WERI-Rb-1 (cell line): Measurements from ENCODE around the gene ZNF609.

Experiments
- DNase-seq: peaks from one replicate; pipeline ENCODE4 v3.0.0-alpha.2; 2020
- H3K27ac ChIP-seq: fragments of 250-450 bp; sonication (Bioruptor Pico); 2 replicates; pipeline ENCODE4 v1.5.1; 2020; ENCODE audit warnings: mild to moderate bottlenecking, moderate library complexity
- H3K27me3 ChIP-seq: fragments of 250-450 bp; sonication (Bioruptor Pico); 2 replicates; pipeline ENCODE4 v1.5.1; 2021; ENCODE audit warnings: mild to moderate bottlenecking, low read depth, moderate library complexity; ENCODE audit not compliant: insufficient read depth, severe bottlenecking
- H3K36me3 ChIP-seq: fragments of 250-450 bp; sonication (Bioruptor Pico); 2 replicates; pipeline ENCODE4 v1.5.1; 2020; ENCODE audit warnings: mild to moderate bottlenecking, moderate library complexity
- H3K4me3 ChIP-seq: 2 replicates; pipeline ENCODE4 v1.5.1; 2011; ENCODE audit warnings: low read depth, mild to moderate bottlenecking, control low read depth, low read length
- H3K9me3 ChIP-seq: fragments of 250-450 bp; sonication (Bioruptor Pico); 2 replicates; pipeline ENCODE4 v1.5.1; 2021; ENCODE audit warnings: mild to moderate bottlenecking, moderate library complexity; ENCODE audit not compliant: severe bottlenecking
- CTCF ChIP-seq: IDR thresholded peaks from 2 replicates; pipeline ENCODE4 v1.5.1; 2011; ENCODE audit warnings: low read depth, mild to moderate bottlenecking, control low read depth, inconsistent platforms, low read length

Gene ZNF609

DNA sequence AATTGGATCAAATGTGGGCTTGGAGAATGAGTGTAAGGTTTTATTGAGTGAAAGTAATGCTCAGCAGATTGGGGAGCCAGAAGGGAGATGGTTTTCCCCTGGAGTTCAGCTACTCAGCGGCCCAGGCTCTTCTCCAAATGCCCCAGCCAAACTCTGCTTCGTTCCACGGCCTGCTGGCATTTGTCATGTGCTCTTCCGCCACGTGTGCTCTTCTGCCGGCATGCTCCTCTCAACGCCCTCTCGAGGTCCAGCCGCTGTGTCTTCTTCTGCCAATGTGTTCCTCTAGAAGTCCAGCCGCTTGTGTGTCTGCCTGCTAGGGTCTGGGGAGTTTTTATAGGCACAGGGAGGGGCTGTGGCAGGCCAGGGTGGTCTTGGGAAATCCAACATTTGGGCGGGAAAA is 158.2 kb downstream of the ZNF609 start:
- no peak overlapping the region for H3K4me3 ChIP-seq
- no peak overlapping the region for H3K27ac ChIP-seq
- no peaks in the 10 kb centered on the region for H3K9me3 ChIP-seq
- no peak for TF ChIP-seq CTCF
- no peak for DNase-seq
- peaks cover 11% of the 10 kb centered on the region for H3K36me3 ChIP-seq
- H3K27me3 ChIP-seq, result no peaks in the 10 kb centered on the region

GRCh38 chr15:64619880-64620839 is 159.8 kb downstream of the ZNF609 start:
- no peak overlapping the region for H3K27ac ChIP-seq
- no peak for TF ChIP-seq CTCF
- no peaks in the 10 kb centered on the region for H3K9me3 ChIP-seq
- no peak overlapping the region for H3K4me3 ChIP-seq
- H3K27me3 ChIP-seq, result no peaks in the 10 kb centered on the region
- H3K36me3 ChIP-seq, result peaks cover 25% of the 10 kb centered on the region
- DNase-seq, result no peak

- peaks cover 28% of the 10 kb centered on the region for H3K36me3 ChIP-seq
- DNase-seq, result no peak
- H3K27ac ChIP-seq, result no peak overlapping the region
- TF ChIP-seq CTCF, result no peak
- H3K9me3 ChIP-seq, result no peaks in the 10 kb centered on the region
- H3K4me3 ChIP-seq, result no peak overlapping the region
- no peaks in the 10 kb centered on the region for H3K27me3 ChIP-seq
Measured at GRCh38 chr15:64621056-64621455, 160.7 kb downstream of the ZNF609 start.

DNA sequence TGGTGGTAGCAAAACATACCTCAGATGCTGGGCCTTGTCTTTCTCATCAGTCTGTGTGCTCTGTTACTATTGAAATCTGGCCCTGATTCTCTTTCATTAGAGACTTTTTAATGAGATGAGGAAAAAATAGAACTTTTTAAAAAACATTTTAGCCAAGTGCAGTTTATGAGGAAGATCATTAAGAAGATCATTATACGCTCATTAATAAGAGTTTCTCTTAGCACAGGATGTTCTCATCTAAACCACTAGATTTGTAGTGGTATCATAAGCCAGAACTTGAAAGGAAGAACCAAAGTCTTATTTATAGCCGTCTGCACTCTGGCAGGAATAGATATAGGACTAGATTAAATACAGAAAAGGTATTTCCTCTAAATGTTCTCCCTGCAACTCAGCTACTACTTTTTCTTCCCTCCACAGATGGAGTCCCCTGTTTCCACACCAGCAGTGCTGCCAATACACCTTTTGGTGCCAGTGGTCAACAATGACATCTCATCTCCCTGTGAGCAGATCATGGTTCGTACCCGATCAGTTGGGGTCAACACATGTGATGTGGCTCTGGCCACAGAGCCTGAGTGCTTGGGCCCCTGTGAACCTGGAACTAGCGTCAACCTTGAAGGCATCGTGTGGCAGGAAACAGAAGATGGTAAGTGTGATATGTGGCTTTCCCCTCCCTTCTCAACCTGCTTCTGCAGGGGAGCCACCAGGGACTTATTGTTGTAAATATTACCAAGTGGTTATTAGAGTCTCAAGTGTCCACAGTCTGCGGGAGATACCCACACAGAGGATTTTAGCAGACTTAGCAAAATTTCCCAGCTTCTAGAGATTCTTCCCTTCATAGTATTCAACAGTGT is 162.3 kb downstream of the ZNF609 start:
- no peak for DNase-seq
- H3K36me3 ChIP-seq, result peaks cover 36% of the 10 kb centered on the region
- no peaks in the 10 kb centered on the region for H3K27me3 ChIP-seq
- no peaks in the 10 kb centered on the region for H3K9me3 ChIP-seq
- no peak overlapping the region for H3K27ac ChIP-seq
- no peak overlapping the region for H3K4me3 ChIP-seq
- no peak for TF ChIP-seq CTCF

GRCh38 chr15:64623347-64623996 is 163.1 kb downstream of the ZNF609 start:
- H3K27ac ChIP-seq, result no peak overlapping the region

More at GRCh38 chr15:64623347-64623996, 163.1 kb downstream of the ZNF609 start:
- Histone ChIP-seq H3K9me3 (no peaks in the 10 kb centered on the region), H3K4me3 (no peak overlapping the region), H3K36me3 (peaks cover 41% of the 10 kb centered on the region), H3K27me3 (no peaks in the 10 kb centered on the region)
- no peak for DNase-seq
- TF ChIP-seq CTCF, result no peak
